Neural crest cell (in vitro differentiated cells): ENCODE data around the gene OR5H15. TPM values are rescaled to one million over a fixed set of nuclear protein-coding genes. Genes with fewer than 3 reads are reported as not detected.
"Not testable (repeated sequence)": the region's sequence is repeated elsewhere in the genome, so short reads cannot be mapped to it uniquely, and the experiment has no call there.

Experiments used
- DNase-seq: peaks from one replicate; pipeline ENCODE4 v3.0.0; 2021; ENCODE audit warnings: low read depth, mixed read lengths, low spot score
- H3K27ac Mint-ChIP-seq: one replicate; pipeline ENCODE4 v1.8.0; 2021; ENCODE audit warnings: mild to moderate bottlenecking, mixed read lengths; ENCODE audit not compliant: unreplicated experiment
- H3K27me3 Mint-ChIP-seq: 2 replicates; pipeline ENCODE4 v1.8.0; 2021; ENCODE audit warnings: low read depth, mild to moderate bottlenecking, mixed read lengths
- H3K36me3 Mint-ChIP-seq: 2 replicates; pipeline ENCODE4 v1.8.0; 2021; ENCODE audit warnings: low read depth, mild to moderate bottlenecking, mixed read lengths
- H3K4me1 Mint-ChIP-seq: 2 replicates; pipeline ENCODE4 v1.8.0; 2021; ENCODE audit warnings: mixed read lengths
- H3K4me3 Mint-ChIP-seq: one replicate; pipeline ENCODE4 v1.8.0; 2021; ENCODE audit warnings: mild to moderate bottlenecking, mixed read lengths
- H3K9me3 Mint-ChIP-seq: 2 replicates; pipeline ENCODE4 v1.8.0; 2021; ENCODE audit warnings: mixed read lengths
- CTCF ChIP-seq: fragments of 200-600 bp; sonication (generic); conservative IDR thresholded peaks from 2 replicates; pipeline ENCODE4 v1.5.0; 2021; ENCODE audit warnings: antibody characterized with exemption, mild to moderate bottlenecking
- total RNA-seq: library from RNA; stranded (reverse); gene quantifications from 2 replicates; pipeline ENCODE4 v1.2.1, GENCODE V29; 2021

OR5H15 gene
- total RNA-seq, 1 donor from 2014 or later, result not detected

- no peaks in the 10 kb centered on the region for H3K4me1 Mint-ChIP-seq
- no peaks in the 10 kb centered on the region for H3K27me3 Mint-ChIP-seq
- no peak for TF ChIP-seq CTCF
- H3K27ac Mint-ChIP-seq, result no peak overlapping the region
- H3K4me3 Mint-ChIP-seq, result no peak overlapping the region
- H3K36me3 Mint-ChIP-seq, result no peaks in the 10 kb centered on the region
- H3K9me3 Mint-ChIP-seq, result no peaks in the 10 kb centered on the region
- DNase-seq, result no peak
These were observed 15.7 kb downstream of the OR5H15 start for GRCh38 chr3:98182196-98182595.

- Mint-ChIP-seq H3K9me3 (no peaks in the 10 kb centered on the region), H3K27me3 (no peaks in the 10 kb centered on the region), H3K27ac (no peak overlapping the region), H3K4me3 (no peak overlapping the region), H3K4me1 (no peaks in the 10 kb centered on the region), H3K36me3 (no peaks in the 10 kb centered on the region)
- DNase-seq, result no peak
- no peak for TF ChIP-seq CTCF
These were observed 18.7 kb downstream of the OR5H15 start for GRCh38 chr3:98185180-98185579.

GRCh38 chr3:98188545-98188944, 22.0 kb downstream of the OR5H15 start:
- no peak overlapping the region for H3K4me3 Mint-ChIP-seq
- H3K4me1 Mint-ChIP-seq, result no peaks in the 10 kb centered on the region
- no peaks in the 10 kb centered on the region for H3K36me3 Mint-ChIP-seq
- H3K9me3 Mint-ChIP-seq, result no peaks in the 10 kb centered on the region
- TF ChIP-seq CTCF, result peak; percentile 36
- DNase-seq, result no peak
- peaks cover 3% of the 10 kb centered on the region for H3K27me3 Mint-ChIP-seq
- no peak overlapping the region for H3K27ac Mint-ChIP-seq

- H3K4me1 Mint-ChIP-seq, DNase-seq, H3K4me3 Mint-ChIP-seq, H3K9me3 Mint-ChIP-seq, H3K36me3 Mint-ChIP-seq, H3K27ac Mint-ChIP-seq, H3K27me3 Mint-ChIP-seq: not testable (repeated sequence)
These were observed 24.4 kb downstream of the OR5H15 start for GRCh38 chr3:98190911-98191310.

GRCh38 chr3:98196293-98196692, 29.8 kb downstream of the OR5H15 start:
- H3K36me3 Mint-ChIP-seq, H3K27ac Mint-ChIP-seq, H3K27me3 Mint-ChIP-seq, H3K4me1 Mint-ChIP-seq, H3K9me3 Mint-ChIP-seq, DNase-seq, H3K4me3 Mint-ChIP-seq: not testable (repeated sequence)

GRCh38 chr3:98199020-98199419, 32.5 kb downstream of the OR5H15 start:
- H3K27ac Mint-ChIP-seq, result no peak overlapping the region
- peaks cover 4% of the 10 kb centered on the region for H3K9me3 Mint-ChIP-seq
- no peaks in the 10 kb centered on the region for H3K36me3 Mint-ChIP-seq
- no peak for DNase-seq
- H3K4me3 Mint-ChIP-seq, result no peak overlapping the region
- no peak for TF ChIP-seq CTCF
- no peaks in the 10 kb centered on the region for H3K4me1 Mint-ChIP-seq
- H3K27me3 Mint-ChIP-seq, result no peaks in the 10 kb centered on the region

GRCh38 chr3:98209244-98209643, 42.7 kb downstream of the OR5H15 start:
- peaks cover 4% of the 10 kb centered on the region for H3K9me3 Mint-ChIP-seq
- TF ChIP-seq CTCF, result no peak

More at GRCh38 chr3:98209244-98209643, 42.7 kb downstream of the OR5H15 start:
- H3K36me3 Mint-ChIP-seq, result no peaks in the 10 kb centered on the region
- DNase-seq, result no peak
- H3K27me3 Mint-ChIP-seq, result peaks cover 18% of the 10 kb centered on the region
- no peaks in the 10 kb centered on the region for H3K4me1 Mint-ChIP-seq
- no peak overlapping the region for H3K27ac Mint-ChIP-seq
- H3K4me3 Mint-ChIP-seq, result no peak overlapping the region
